HG03025 (cell line): ENCODE results near the gene UBR3.
"Not testable (repeated sequence)": the region's sequence is repeated elsewhere in the genome, so short reads cannot be mapped to it uniquely, and the experiment has no call there.

Experiments
- ATAC-seq: cut with Tn5 transposase; IDR thresholded peaks from one replicate; pipeline ENCODE4 v1.9.1; 2021; ENCODE audit warnings: mild to moderate bottlenecking, moderate library complexity; ENCODE audit not compliant: unreplicated experiment, low FRiP score

The UBR3 gene

DNA sequence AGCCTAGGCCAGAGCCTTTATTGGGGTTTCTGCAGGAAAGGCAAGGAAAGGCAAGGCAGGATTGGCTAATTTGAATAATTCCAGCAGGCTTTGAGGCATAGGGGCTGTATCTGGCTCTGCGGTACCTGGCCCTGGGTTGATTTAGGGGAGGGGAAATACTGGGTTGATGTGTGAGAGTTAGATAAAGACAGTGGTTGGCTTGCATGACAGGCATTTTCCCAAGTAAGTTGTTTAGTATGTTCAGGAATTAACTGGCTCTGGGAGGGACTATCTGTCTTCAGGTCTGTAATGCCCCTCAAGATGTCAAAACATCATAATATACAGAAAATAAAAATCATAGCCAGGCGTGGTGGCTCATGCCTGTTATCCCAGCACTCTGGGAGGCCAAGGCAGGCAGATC lies 98.7 kb downstream of the UBR3 start:
- no peak for ATAC-seq

DNA sequence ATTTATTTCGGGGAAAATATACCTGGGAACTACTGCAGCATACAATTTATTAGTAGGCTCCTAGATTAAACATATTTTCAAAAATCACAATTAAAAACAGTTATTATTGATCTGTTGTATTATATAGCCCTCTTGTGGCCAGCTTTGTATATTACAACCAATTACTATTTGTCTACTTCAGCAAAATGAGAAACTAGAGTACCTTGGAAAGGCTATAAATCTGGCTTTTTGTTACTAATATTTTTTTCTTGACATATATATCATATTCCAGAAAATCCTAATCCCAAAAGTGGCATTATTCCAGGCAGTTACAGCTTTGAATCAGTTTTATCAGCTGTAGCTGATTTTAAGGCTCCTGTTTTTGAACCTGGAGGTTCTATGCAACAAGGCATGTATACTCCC lies 101.2 kb downstream of the UBR3 start:
- ATAC-seq: no peak

DNA sequence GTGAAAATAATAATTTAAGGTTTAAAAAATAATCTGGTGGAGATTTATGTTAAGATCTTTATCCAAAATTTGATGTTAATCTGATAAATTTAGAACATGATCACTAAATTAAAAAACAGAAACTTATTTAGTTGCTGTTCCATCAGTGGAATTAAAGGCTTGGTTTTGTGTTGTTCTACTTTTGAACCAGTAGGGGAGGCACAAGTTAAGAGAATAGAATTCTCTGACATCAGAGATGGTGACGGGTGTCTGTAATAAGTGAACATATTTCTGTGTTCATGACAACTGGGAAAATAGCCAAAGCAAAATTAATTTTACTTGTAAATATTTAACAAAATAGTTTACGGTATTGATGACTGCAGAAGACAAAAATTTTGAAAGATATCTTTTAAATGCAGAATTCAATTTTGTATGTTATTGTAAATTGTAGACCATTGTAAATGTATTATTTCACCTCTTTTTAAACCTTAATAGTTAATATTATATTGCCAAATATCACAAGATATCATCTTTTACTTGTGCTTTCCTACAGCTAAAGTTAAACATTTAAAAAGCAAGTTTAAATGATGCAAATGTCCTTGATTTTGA lies 106.0 kb downstream of the UBR3 start:
- no peak for ATAC-seq

GRCh38 chr2:169936652-169937051 lies 109.4 kb downstream of the UBR3 start:
- not testable (repeated sequence) for ATAC-seq

DNA sequence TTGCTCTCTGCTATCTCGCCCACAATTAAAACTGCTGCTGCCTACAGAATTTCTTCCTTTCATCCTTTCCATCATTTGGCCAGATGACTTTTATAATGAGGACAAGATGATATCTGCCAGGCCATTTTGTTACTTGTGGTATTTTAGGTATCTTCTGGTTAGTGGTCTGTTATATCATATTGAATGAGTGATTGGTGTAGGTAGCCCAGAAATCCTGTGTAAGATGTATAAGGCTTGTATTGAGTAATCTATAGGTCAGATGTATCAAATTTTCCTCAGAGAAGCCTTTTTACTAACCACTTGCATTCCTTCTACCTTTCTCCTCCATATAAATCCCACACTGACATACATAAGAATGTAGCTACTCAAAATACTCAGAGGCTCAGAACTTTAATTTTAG lies 118.3 kb downstream of the UBR3 start:
- no peak for ATAC-seq

- ATAC-seq: no peak
These were observed 118.8 kb downstream of the UBR3 start for GRCh38 chr2:169946092-169946491.

GRCh38 chr2:169946546-169946945 lies 119.3 kb downstream of the UBR3 start:
- ATAC-seq: no peak

GRCh38 chr2:169955940-169956339 lies 128.7 kb downstream of the UBR3 start:
- ATAC-seq: no peak

DNA sequence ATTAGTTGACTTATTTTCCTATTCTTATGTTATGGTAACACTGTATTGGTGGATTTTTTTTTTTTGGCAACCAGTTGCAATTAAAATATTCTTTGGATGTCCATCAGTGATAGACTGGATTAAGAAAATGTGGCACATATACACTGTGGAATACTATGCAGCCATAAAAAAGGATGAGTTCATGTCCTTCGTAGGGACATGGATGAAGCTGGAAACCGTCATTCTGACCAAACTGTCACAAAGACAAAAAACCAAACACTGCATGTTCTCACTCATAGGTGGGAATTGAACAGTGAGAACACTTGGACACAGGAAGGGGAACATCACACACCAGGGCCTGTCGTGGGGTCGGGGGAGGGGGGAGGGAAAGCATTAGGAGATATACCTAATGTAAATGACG lies 130.0 kb downstream of the UBR3 start:
- ATAC-seq: not testable (repeated sequence)

- ATAC-seq: no peak
These were observed 134.7 kb downstream of the UBR3 start for GRCh38 chr2:169961911-169962310.

GRCh38 chr2:169963786-169964185 lies 136.5 kb downstream of the UBR3 start:
- ATAC-seq: no peak

GRCh38 chr2:169964740-169965139 lies 137.5 kb downstream of the UBR3 start:
- ATAC-seq: no peak

DNA sequence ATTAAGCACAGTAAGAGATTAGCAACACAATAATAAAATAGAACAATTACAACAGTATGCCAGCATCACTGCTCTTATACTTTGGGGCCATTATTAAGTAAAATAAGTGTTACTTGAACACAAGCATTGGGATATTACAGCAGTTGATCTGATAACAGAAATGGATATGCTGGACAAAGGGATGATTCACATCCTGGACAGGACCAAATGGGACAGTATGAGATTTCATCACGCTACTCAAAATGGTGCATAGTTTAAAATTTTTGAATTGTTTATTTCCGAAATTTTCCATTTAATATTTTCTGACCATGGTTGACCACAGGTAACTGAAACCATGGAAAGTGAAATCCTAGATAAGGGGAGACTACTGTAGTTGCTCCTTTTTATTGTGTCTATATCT lies 138.2 kb downstream of the UBR3 start:
- ATAC-seq: no peak

DNA sequence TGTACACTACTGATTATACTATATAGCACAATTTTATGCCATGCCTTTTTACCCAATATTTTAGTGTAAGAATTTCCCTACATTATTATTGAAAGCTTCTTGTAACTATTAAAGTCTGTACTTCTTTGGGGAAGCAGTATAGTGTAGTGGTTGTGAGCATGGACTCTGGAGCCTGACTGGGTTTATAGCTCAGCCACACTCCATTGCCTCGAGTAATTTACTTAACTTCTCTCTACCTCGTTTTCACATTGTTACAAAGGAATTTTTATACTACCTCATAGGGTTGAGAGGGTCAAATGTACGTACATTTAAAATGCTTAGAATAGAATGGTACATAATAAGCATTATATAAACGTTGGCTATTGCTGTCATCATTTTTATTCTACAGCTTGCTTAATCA lies 139.2 kb downstream of the UBR3 start:
- ATAC-seq: no peak

DNA sequence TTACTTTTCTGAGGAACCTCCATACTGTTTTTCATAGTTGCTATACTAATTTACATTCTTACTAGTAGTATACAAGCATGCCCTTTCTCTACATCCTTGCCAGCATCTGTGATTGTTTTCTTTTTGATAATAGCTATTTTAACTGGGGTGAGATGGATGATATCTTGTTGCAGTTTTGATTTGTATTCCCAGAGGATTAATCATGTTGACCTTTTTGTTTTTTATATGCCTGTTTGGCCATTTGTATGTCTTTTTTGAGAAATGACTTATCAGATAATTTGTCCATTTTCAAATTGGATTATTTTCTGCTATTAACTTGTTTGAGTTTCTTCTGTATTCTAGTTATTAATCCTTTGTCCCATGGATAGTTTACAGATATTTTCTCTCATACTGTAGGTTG lies 141.5 kb downstream of the UBR3 start:
- ATAC-seq: no peak

DNA sequence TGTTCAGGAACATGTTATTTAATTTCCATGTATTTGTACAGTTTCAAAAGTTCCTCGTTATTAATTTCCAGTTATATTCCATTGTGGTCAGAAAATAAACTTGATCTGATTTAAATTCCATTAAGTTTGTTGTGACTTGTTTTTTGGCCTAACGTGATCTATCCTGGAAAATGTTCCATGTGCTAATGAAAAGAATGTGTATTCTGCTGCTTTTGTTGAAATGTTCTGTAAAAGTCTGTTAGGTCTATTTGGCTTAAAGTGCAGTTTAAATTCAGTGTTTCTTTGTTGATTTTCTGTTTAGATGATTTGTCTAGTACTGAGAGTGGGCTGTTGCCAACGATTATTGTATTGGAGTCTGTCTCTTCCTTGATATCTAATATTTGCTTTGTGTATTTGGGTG lies 148.0 kb downstream of the UBR3 start:
- ATAC-seq: no peak

DNA sequence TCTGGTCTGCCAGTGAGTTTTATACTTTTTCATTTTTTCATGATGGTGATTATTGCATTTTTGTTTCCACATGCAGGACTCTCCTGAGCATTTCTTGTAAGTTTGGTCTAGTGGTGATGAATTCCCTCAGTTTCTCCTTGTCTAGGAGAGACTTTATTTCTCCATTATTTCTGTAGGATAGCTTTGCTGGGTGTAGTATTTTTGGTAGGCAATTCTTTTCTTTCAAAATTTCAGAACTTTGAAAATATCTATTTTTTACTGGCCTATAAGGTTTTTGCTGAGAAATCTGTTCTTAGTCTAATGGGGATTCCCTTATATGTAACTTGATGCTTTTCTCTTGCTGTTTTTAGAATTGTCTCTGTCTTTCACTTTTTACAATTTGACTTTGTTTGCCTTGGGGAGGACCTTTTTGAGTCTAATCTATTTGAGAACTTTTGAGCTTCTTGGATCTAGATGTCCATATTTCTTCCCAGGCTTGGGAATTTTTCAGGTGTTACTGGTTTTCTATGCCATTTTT lies 149.1 kb downstream of the UBR3 start:
- ATAC-seq: no peak

GRCh38 chr2:169977530-169977929 lies 150.3 kb downstream of the UBR3 start:
- no peak for ATAC-seq

GRCh38 chr2:169978402-169979017 lies 151.3 kb downstream of the UBR3 start:
- no peak for ATAC-seq

DNA sequence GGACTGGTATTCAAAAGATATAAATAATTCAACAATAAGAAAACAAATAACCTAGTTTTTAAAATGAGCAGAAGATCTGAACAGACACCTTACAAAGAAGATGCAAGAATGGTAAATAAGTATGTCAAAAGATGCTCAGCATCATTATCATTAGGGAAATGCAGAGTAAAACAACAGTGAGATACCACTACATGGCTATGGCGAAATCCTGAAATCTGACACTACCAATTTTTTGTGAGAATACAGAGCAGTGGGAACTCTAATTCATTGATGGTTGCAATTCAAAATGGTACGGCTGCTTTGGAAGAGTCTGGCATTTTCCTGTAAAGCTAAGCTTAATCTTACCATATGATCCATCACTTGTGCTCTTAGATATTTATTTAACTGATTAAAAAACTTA lies 151.8 kb downstream of the UBR3 start:
- no peak for ATAC-seq

DNA sequence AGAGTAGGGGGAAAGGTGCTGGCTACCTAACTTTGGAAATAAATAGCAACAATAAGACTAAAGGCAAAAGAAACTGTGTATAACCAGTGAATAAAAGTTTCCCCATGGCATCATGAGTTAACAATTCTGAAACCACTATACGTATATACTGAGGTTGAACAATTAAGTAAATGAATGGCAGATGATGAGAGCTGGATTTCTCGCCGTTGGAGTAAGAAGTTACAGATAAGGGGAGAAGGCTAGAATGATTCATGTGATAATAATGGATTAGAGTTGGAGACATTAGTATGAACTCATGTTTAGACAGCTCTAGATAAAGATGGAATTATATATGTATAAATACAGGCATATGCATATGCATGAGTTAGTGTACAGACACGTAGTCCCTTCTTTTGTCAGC lies 152.7 kb downstream of the UBR3 start:
- ATAC-seq: no peak

DNA sequence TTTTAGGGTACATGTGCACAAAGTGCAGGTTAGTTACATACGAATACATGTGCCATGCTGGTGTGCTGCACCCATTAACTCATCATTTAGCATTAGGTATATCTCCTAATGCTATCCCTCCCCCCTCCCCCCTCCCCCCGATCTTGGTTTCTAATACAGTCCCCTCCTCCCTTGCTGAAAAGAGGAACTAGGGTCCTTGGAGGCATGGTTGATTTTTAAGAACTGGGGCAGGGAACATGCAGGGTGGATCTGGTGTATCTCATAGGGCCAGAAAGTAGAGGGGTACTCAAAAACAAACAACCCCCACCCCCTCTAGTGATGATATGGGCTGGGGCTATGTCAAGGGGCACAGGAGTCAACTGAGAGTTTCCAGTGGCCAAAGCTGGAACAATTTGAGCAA lies 153.4 kb downstream of the UBR3 start:
- ATAC-seq: no peak
